GM12878 (cell line): ENCODE data around the gene NDEL1. TPM values are rescaled to one million over a fixed set of nuclear protein-coding genes. Genes with fewer than 3 reads are reported as not detected.

Source experiments
- CEBPZ ChIP-seq: fragments of 150-350 bp; IDR thresholded peaks from 2 replicates; pipeline ENCODE4 v1.6.1; 2016; ENCODE audit warnings: low read depth, low read length
- E2F4 ChIP-seq: IDR thresholded peaks from 2 replicates; pipeline ENCODE4 v1.6.1; 2012; ENCODE audit warnings: low read depth, low read length, improper control_type of control experiment
- JUNB ChIP-seq: IDR thresholded peaks from 2 replicates; pipeline ENCODE4 v1.6.1; 2016; ENCODE audit warnings: antibody characterized with exemption, mild to moderate bottlenecking
- KAT2A ChIP-seq: conservative IDR thresholded peaks from 2 replicates; pipeline ENCODE4 v1.6.1; 2011; ENCODE audit warnings: low read depth, low read length; ENCODE audit not compliant: control insufficient read depth
- TBL1XR1 ChIP-seq: IDR thresholded peaks from 2 replicates; pipeline ENCODE4 v1.6.1; 2012; ENCODE audit warnings: low read depth, low read length, improper control_type of control experiment
- ZNF24 ChIP-seq: fragments of 450-650 bp; IDR thresholded peaks from 2 replicates; pipeline ENCODE4 v1.6.1; 2017; ENCODE audit warnings: antibody characterized with exemption, mild to moderate bottlenecking
- ZZZ3 ChIP-seq: IDR thresholded peaks from 2 replicates; pipeline ENCODE4 v1.6.1; 2011; ENCODE audit warnings: low read depth; ENCODE audit not compliant: control insufficient read depth, insufficient read length
- polyA plus RNA-seq, 11 experiments: library from polyadenylated mRNA; depleted of rRNA in 4 of 11; unstranded in 6 of 11; stranded (reverse) in 5 of 11; fragments of >200 nt; fragmentation: Nextera tagmentation in 4 of 11; fragmentation: Illumina TruSeq in 1 of 11; extraction: Ambion mirVana in 4 of 11; extraction: Trizol in 1 of 11; gene quantifications; 1 replicate in 1 of 11; 2 replicates in 10 of 11; pipeline versions ENCODE4 v1.2.1 to v1.2.3, GENCODE V29; 2011 to 2016; ENCODE audit warnings: inconsistent platforms in 2 of 11, missing spikeins in 2 of 11, low read depth in 1 of 11
- total RNA-seq, 4 experiments: library from RNA; depleted of rRNA in 3 of 4; stranded (reverse); fragments of >200 nt in 3 of 4; fragmentation: Illumina TruSeq in 1 of 4; extraction: Trizol in 1 of 4; gene quantifications; 2 replicates each; pipeline versions ENCODE4 v1.2.1 to v1.2.3, GENCODE V29; 2013 to 2021
- TF ChIP-seq, protein P1 (sequence below): fragments of 450-650 bp; conservative IDR thresholded peaks from 2 replicates; pipeline ENCODE4 v1.6.1; 2017; ENCODE audit warnings: mild to moderate bottlenecking, moderate library complexity

NDEL1 gene
- total and polyA plus RNA-seq, 10 of the 15 experiments (the other 5 are each of a cell fraction or from before 2014, with no cell fraction given): 0.72 to 41.5 (median 29.9) TPM

GRCh38 chr17:8502126-8502525 is 66.4 kb downstream of the NDEL1 start (continued):
- TF ChIP-seq, protein P1, sequence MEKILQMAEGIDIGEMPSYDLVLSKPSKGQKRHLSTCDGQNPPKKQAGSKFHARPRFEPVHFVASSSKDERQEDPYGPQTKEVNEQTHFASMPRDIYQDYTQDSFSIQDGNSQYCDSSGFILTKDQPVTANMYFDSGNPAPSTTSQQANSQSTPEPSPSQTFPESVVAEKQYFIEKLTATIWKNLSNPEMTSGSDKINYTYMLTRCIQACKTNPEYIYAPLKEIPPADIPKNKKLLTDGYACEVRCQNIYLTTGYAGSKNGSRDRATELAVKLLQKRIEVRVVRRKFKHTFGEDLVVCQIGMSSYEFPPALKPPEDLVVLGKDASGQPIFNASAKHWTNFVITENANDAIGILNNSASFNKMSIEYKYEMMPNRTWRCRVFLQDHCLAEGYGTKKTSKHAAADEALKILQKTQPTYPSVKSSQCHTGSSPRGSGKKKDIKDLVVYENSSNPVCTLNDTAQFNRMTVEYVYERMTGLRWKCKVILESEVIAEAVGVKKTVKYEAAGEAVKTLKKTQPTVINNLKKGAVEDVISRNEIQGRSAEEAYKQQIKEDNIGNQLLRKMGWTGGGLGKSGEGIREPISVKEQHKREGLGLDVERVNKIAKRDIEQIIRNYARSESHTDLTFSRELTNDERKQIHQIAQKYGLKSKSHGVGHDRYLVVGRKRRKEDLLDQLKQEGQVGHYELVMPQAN: no peak
- no peak for TF ChIP-seq E2F4
- no peak for TF ChIP-seq JUNB
- no peak for TF ChIP-seq CEBPZ
- TF ChIP-seq TBL1XR1: no peak
- TF ChIP-seq ZNF24: no peak
- no peak for TF ChIP-seq KAT2A
- no peak for TF ChIP-seq ZZZ3
